GM04504 (cell line): ENCODE data around the gene LBP.
"Not testable (repeated sequence)": the region's sequence is repeated elsewhere in the genome, so short reads cannot be mapped to it uniquely, and the experiment has no call there.

Experiments used
- DNase-seq: peaks from one replicate; pipeline ENCODE4 v3.0.0-alpha.2; 2012; ENCODE audit warnings: low read depth

LBP gene

DNA sequence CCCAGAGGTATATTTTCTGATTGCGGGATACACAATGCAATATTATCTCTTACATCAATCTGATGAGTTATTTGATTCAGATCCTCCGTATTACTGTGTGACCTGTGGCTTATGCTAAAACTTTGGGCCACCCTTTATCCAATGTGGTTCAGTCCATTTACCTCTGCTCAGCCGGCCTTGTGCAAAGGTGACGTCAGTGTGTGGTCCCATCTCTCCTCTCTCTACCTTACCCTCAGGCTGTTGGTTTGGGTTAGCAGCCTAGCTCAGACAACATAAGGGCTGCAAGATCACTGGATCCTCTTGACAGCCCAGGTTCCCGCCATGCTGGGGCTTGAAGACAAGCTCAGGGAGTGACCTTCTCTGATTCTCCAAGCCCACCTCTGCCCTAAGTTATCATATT lies 55.8 kb downstream of the LBP start:
- DNase-seq: no peak

DNA sequence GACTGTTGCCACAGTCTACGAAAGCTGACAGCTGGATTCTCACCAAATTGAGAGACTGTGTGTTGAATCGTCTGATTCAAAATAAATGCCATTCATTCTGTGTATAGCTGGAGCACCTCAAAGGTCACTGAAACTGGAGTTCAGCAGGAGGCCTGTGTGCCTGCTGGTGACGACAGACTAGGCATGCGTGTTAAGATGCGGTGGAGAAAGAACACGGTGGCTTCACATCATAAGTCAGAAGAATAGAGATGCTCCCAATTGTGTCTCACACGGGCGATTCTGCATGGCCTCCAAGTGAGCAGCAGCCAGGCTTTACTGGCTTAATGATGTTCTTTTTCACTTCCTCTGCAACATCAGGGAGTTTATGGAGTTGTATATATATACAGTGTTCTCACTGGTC lies 56.5 kb downstream of the LBP start:
- DNase-seq: no peak

DNA sequence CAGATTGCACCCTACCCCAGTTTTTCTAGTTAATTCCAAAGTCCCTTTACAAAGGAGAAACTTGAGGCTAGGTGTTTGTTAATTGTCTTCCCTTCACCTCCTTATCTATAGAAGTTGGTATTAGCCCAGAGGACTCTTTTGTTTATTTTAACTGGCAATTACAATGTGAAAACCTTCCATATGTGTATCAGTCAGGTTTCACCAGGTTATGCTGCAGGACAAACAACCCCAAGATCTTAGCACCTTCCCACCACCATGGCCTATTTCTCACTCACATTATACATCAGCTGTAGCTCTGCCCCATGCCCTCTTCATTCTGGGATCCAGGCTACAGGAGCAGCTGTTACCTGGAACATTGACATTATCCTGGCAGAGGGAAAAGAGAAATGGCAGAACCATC lies 57.7 kb downstream of the LBP start:
- no peak for DNase-seq

DNA sequence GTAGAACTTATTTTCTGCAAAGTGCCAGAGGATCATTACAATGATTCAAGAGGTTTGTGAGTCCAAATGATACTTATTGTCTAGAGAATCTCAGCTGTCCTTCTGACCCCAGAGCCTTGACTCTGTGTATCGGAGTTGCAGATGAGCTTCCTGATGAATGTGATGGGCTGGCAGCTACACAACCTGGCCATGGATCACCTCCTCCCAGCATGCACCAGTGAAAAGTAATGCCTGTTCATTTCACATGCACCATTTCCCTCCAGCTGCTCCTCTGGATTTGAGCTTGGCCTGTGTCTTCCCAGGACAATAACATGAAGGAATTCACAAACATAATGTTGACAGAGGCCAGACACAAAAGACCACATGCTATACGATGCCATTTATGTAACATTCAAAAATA lies 58.9 kb downstream of the LBP start:
- no peak for DNase-seq

DNA sequence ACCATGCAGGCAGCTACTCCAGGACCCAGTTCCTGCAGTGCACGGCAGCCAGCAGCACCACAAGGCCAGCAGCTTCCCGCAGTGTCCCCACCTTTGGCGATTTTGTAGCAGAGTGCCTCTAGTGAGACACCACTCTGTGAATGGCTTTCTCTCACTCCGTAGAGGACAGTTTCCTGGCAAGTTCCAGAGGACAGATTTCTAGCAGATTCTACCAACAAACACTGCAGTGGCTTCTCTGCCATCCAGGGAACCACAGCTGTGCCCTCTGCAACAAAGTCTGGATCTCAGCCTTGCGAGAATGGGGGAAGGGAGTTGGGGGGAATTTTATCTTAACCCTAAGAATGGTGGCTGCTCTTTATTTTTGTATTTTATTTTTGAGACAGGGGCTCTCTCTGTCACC lies 60.2 kb downstream of the LBP start:
- no peak for DNase-seq

DNA sequence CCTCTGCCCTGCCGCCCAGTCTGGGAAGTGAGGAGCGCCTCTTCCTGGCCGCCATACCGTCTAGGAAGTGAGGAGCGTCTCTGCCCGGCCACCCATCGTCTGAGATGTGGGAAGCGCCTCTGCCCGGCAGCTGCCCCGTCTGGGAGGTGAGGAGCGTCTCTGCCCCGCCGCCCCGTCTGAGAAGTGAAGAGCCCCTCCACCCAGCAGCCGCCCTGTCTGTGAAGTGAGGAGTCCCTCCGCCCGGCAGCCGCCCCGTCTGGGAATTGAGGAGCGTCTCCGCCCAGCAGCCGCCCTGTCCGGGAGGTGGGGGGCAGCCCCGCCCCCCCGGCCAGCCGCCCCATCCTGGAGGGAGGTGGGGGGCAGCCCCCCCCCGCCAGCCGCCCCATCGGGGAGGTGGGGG lies 61.0 kb downstream of the LBP start:
- no peak for DNase-seq

DNA sequence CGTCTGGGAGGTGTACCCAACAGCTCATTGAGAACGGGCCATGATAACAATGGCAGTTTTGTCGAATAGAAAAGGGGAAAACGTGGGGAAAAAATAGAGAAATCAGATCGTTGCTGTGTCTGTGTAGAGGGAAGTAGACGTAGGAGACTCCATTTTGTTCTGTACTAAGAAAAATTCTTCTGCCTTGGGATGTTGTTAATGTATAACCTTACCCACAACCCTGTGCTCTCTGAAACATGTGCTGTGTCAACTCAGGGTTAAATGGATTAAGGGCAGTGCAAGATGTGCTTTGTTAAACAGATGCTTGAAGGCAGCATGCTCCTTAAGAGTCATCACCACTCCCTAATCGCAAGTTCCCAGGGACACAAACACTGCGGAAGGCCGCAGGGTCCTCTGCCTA lies 61.5 kb downstream of the LBP start:
- not testable (repeated sequence) for DNase-seq

DNA sequence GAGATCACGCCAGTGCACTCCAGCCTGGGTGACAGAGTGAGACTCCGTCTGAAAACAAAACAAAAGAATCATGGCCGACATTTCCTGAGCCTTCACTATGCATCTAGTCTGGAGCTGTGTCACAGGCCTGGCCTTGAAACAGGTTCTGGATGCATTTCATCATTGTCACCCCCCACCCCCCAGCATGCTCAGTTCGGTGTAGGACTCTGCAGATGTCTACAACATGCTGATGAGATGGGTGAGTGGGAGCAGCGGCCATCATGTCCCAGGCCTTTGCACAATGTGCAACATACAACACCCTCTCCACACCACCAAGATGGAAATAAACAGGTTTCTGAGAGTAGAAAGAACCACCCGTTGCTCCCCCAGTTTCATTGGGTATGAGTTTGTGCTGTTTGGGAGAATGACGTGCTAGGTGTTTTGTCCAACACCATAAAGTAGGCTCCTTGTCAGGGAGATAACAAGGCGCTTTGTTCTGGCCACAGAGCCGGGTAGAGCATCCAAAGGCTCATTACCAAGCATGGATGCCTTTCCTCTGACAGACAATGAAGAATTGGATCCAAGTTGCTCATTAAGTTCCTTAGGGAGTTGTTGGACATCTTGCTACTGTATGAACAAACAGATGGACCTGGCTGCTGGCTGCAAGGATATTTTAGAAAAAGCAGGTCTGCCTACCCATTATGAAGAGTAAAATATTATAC lies 66.7 kb downstream of the LBP start:
- DNase-seq: no peak

DNA sequence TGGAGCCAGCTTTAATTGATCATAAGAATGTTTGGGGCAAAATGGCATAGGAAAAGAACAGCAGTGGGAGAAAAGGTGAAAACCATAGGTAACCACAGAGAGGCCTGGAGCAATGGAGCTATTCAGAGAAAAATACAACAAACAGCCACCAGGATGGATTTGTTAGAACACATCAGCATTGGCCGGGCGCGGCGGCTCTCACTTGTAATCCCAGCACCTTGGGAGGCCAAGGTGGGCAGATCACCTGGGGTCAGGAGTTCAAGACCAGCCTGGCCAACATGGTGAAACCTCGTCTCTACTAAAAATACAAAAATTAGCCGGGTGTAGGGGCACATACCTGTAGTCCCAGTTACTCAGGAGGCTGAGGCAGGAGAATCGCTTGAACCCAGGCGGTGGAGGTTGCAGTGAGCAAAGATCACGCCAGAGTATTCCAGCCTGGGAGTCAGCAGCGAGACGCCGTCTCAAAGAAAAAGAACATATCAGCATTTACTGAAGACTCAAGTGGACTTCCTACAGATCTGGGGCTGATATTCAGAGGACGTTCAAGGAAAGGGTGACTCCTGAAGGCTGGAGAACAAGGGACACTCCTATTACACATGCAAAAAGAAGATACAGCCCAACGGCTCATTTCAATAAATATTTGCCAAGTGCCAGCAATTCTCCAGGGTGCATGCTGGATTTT lies 68.6 kb downstream of the LBP start:
- no peak for DNase-seq

DNA sequence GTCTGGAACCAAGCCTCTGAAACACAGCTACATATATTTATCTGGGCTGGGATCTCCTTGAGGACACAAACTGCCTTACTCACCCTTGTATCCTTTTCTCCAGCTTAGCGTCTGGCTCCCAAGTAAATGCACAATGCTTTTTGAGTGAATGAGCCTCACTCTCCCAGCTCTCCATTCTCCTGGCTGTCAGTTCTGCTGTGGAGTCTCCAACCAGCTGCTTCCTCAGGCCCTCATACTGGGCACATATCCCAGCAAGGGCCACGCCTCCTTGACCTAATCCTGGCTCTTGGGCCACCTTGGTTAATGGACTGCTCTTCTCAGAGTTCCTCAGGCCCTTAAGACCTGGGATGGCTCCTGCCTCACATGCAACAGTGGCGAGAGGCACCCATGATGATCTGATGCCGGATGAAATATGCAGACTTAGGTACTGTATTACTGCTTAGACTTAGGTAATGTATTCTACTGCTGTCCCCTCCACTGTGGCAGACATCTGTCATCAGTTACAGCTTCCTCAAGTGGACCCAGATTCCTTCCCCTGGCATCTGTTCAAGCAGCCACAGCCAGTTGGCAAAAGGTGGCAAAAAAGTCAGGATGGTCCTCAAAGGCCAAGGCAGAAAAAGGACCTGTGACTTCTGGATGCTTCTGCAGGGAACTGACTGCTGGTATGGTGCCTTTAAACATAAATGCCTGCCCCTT lies 72.4 kb downstream of the LBP start:
- DNase-seq: no peak

DNA sequence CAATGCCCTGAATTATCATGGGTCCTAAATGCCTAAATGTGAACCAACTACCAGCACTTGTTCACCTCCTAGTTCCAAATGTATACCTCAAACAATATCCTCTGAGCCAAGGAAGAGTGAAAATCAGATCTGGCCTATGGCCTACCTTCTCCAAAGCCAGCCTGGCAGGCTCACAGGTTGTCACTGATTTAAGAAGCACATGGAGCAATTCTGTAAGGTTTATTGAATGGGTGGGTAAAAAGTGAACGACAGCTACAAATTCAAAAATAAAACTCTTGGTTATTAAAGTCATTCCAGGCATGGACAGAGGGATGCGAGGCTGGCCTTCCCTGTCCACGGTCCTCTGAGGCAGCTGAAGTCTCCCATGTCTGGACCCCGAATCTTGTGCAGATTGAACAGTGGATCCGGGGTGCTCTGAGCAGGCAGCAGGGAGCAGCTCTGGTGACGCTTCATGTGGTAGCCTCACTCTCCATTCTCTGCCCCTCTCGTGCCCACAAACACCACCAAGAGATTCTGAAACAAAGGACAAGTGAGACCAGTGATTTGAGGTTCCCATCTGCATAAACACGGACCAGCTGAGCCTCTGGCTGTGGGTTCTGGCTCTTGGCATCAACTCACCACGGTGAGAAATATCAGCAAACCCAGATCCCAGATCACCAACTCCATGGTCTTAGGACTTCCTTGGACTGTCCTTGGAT lies 74.3 kb downstream of the LBP start:
- DNase-seq: no peak

DNA sequence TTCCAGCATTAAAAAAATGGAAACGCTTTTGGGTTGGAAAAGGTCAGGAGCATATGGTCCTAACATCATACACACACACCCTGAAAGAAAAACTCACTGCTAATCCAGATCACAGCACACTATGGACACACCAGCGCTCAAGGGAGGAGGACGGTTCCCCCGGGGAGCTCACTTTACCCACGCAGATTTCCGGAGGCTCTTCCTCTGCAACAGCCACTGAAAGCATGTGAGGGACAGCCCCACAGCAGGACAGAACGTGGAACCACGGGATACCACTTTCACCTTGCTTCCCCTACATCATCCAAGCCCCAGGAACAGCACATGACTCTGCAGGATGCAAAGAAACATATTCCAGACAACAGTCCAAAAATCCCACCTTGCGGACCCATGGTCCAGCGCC lies 75.6 kb downstream of the LBP start:
- DNase-seq: no peak

DNA sequence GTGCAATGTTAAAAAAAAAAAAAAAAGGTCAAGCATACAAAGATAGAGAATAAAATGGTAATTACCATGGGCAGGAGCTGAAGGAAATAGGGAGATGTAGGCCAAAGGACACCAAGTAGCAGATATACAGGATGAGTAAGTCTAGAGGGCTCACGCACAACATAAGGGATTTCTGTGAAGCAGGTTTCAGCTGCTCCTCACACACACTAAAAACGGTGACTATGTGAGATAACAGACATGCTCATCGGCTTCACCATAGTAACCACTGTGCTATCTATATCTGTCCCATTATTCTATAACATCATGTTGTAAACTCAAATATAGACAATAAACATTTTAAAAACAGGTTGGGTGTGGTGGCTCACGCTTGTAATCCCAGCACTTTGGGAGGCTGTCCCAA lies 77.3 kb downstream of the LBP start:
- no peak for DNase-seq

DNA sequence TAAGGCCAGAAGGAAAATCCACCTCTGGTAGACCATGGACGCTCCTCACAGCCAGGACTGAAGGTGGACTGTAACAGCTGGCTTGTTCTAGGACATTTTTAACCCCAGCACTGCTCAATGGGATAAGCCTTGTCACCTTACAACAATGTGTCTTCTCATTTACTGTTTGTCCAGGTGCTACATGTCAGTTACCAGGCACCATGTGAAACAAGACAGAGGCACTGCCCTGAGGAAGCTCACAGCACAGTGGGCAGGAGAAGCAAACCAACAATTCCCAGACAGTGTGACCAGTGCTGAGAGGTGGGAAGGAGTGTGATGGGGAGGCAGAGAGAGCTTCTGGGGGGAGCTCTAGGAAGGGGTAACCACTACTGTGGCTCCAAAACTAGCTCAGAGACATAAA lies 78.1 kb downstream of the LBP start:
- no peak for DNase-seq

DNA sequence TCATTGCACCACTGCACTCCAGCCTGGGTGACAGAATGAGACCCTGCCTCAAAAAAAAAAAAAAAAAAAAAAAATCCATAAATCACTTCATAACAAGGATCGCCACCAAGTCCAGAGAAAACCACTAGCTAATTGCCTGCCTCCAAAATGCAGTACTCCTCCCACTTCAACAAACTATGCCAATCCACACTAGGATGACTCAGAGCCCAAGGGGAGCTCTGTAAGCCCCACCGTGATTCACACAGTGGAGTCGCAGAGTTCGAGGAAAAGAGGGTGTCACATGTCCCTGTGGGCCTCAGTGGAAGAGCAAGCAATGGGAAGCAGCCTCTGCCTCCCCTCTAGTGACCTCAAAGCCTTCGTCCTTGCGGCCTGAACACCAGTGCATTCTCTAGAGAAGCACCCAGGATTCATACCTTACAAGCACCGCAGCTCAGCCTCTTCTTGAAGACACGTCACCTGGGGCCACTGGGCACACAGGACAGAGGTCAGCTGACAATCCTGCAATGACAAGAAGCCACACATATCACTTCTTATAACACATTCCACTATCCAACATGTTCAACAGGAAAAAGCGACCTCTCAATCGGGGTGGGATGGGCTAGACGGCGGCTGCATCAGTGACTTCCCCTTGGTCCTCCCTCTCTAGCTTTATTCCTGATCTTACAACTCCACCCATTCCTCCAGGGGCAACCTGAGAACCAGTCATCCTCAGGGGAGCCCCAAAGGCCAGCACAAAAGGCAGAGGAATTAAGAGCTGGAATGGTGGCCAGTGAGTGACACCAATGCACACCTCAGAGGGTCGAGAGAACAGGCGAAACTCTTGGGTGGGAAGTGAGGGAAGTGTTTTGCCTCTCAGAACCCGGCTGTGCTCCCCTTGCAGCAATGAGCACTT lies 80.0 kb downstream of the LBP start:
- peak; percentile 88 for DNase-seq
